ENCODE results near the gene LAMC3.

The LAMC3 gene

DNA sequence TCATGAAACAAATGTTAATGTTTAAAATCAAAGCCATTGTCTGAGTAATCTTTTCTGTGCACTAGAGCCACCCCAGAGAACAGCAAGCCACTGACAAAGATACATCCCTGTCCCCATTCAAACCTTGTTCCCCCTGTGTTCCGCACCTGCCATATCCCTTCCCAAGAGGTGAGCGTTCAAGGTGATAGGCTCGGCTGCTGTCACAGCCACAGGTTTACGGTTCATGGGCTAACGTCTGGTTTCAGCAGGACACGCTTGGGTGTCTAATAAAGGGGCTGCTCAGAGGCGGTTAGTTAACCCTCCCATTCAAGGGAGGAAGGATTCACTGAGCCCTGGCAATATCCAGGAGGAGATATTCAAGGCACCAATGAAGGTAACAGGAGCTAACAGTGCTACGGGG lies 24.5 kb upstream of the LAMC3 start:
- TF ChIP-seq, protein P1, sequence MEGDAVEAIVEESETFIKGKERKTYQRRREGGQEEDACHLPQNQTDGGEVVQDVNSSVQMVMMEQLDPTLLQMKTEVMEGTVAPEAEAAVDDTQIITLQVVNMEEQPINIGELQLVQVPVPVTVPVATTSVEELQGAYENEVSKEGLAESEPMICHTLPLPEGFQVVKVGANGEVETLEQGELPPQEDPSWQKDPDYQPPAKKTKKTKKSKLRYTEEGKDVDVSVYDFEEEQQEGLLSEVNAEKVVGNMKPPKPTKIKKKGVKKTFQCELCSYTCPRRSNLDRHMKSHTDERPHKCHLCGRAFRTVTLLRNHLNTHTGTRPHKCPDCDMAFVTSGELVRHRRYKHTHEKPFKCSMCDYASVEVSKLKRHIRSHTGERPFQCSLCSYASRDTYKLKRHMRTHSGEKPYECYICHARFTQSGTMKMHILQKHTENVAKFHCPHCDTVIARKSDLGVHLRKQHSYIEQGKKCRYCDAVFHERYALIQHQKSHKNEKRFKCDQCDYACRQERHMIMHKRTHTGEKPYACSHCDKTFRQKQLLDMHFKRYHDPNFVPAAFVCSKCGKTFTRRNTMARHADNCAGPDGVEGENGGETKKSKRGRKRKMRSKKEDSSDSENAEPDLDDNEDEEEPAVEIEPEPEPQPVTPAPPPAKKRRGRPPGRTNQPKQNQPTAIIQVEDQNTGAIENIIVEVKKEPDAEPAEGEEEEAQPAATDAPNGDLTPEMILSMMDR (IDR thresholded peaks at IDR 0.05; ENCODE audit: low read depth, low read length) = no peak
- no peak for TF ChIP-seq MAX (IDR thresholded peaks at IDR 0.05; ENCODE audit: low read depth, low read length)
- TF ChIP-seq MYC (IDR thresholded peaks at IDR 0.05; ENCODE audit: low read depth, low read length) = no peak
- no peak for TF ChIP-seq POLR2A (IDR thresholded peaks at IDR 0.05; ENCODE audit: extremely low read depth, insufficient read length)
- DNase-seq (ENCODE audit: low read depth) = no peak
- no peak overlapping the region for H3K4me3 ChIP-seq (ENCODE audit: low read depth, low read length)

GRCh38 chr9:130985029-130985428 lies 23.9 kb upstream of the LAMC3 start:
- no peak for TF ChIP-seq MYC (IDR thresholded peaks at IDR 0.05; ENCODE audit: low read depth, low read length)
- no peak for TF ChIP-seq POLR2A (IDR thresholded peaks at IDR 0.05; ENCODE audit: extremely low read depth, insufficient read length)
- TF ChIP-seq, protein P1 (IDR thresholded peaks at IDR 0.05; ENCODE audit: low read depth, low read length) = no peak
- TF ChIP-seq MAX (IDR thresholded peaks at IDR 0.05; ENCODE audit: low read depth, low read length) = no peak
- H3K4me3 ChIP-seq (ENCODE audit: low read depth, low read length) = no peak overlapping the region
- DNase-seq (ENCODE audit: low read depth) = no peak

DNA sequence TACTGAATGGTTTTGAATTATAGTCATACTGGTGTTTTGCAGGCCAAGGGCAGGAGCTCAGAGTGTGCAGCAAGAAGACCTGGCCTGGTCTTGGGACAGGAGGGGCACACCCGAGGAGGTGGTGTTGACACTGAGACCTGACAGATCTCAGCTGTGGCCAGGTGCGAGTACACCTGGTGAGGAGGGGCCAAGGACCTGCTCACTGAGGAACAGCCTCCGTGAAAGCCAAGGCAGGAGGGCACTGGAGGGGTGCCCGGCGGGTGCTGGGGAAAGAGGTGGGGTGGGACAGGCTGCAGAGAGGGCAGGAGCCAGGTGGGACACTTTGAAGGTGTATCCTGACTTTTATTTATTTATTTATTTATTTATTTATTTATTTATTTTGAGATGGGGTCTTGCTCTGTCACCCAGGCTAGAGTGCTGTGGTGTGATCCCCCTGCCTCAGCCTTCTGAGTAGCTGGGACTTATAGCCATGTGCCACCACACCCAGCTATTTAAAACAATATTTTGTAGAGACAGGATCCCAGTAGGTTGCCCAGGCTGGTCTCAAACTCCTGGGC lies 23.3 kb upstream of the LAMC3 start:
- DNase-seq (ENCODE audit: low read depth) = no peak
- no peak overlapping the region for H3K4me3 ChIP-seq (ENCODE audit: low read depth, low read length)
- TF ChIP-seq MAX (IDR thresholded peaks at IDR 0.05; ENCODE audit: low read depth, low read length) (no peak), MYC (IDR thresholded peaks at IDR 0.05; ENCODE audit: low read depth, low read length) (no peak), POLR2A (IDR thresholded peaks at IDR 0.05; ENCODE audit: extremely low read depth, insufficient read length) (no peak)
- TF ChIP-seq, protein P1 (IDR thresholded peaks at IDR 0.05; ENCODE audit: low read depth, low read length) = no peak

GRCh38 chr9:130986356-130986965 lies 22.5 kb upstream of the LAMC3 start:
- no peak for DNase-seq (ENCODE audit: low read depth)
- no peak for TF ChIP-seq POLR2A (IDR thresholded peaks at IDR 0.05; ENCODE audit: extremely low read depth, insufficient read length)
- TF ChIP-seq, protein P1 (IDR thresholded peaks at IDR 0.05; ENCODE audit: low read depth, low read length) = no peak
- TF ChIP-seq MYC (IDR thresholded peaks at IDR 0.05; ENCODE audit: low read depth, low read length) = no peak
- no peak for TF ChIP-seq MAX (IDR thresholded peaks at IDR 0.05; ENCODE audit: low read depth, low read length)
- H3K4me3 ChIP-seq (ENCODE audit: low read depth, low read length) = no peak overlapping the region

GRCh38 chr9:130987054-130987453 lies 21.9 kb upstream of the LAMC3 start:
- DNase-seq (ENCODE audit: low read depth) = no peak
- no peak overlapping the region for H3K4me3 ChIP-seq (ENCODE audit: low read depth, low read length)
- TF ChIP-seq MAX (IDR thresholded peaks at IDR 0.05; ENCODE audit: low read depth, low read length) (no peak), MYC (IDR thresholded peaks at IDR 0.05; ENCODE audit: low read depth, low read length) (no peak), POLR2A (IDR thresholded peaks at IDR 0.05; ENCODE audit: extremely low read depth, insufficient read length) (no peak)
- TF ChIP-seq, protein P1 (IDR thresholded peaks at IDR 0.05; ENCODE audit: low read depth, low read length) = no peak
